Right cardiac atrium (tissue), 5 donors: Measurements from ENCODE around the gene TSC22D3. TPM values are rescaled to one million over a fixed set of nuclear protein-coding genes. Genes with fewer than 3 reads are reported as not detected.
"Not testable (repeated sequence)": the region's sequence is repeated elsewhere in the genome, so short reads cannot be mapped to it uniquely, and the experiment has no call there.

ENCODE experiments used
- ATAC-seq, 2 donors: fragments of 200-7000 bp; cut with Tn5 transposase; one replicate each; pipeline versions ENCODE4 v1.8.0 to v1.9.1; 2020; ENCODE audit warnings: moderate library complexity in 2 of 2, mild to moderate bottlenecking in 1 of 2
- DNase-seq, 3 donors: peaks; one replicate each; pipeline ENCODE4 v3.0.0-alpha.2; 2020
- H3K27ac ChIP-seq: one replicate; pipeline ENCODE4 v1.5.1; 2013; ENCODE audit warnings: mild to moderate bottlenecking, low read length, control low read depth, moderate library complexity
- H3K27me3 ChIP-seq: one replicate; pipeline ENCODE4 v1.6.1; 2013; ENCODE audit not compliant: control insufficient read depth, insufficient read depth
- H3K4me1 ChIP-seq: one replicate; pipeline ENCODE4 v1.6.1; 2013; ENCODE audit warnings: low read length; ENCODE audit not compliant: control insufficient read depth, insufficient read depth
- H3K4me3 ChIP-seq: one replicate; pipeline ENCODE4 v1.5.1; 2013; ENCODE audit warnings: low read length, control low read depth
- H3K9me3 ChIP-seq: one replicate; pipeline ENCODE4 v1.6.1; 2013; ENCODE audit warnings: low read length; ENCODE audit not compliant: control insufficient read depth
- WGBS: extraction: QIAGEN DNeasy Blood & Tissue Kit; methylation state at CpG from one replicate; pipeline ENCODE4 v1.1.7; 2013; 5-methylcytosine and 5-hydroxymethylcytosine counted together
- intact Hi-C, 4 donors: fragments of 100-400 bp; cut with DNase I; formaldehyde crosslinking; loops; one replicate each; pipeline versions ENCODE4 v1.11.0 to v1.14.0; 2022 to 2023
- polyA plus RNA-seq: library from polyadenylated mRNA; stranded (reverse); fragments of 200-250 nt; gene quantifications from one replicate; pipeline ENCODE4 v1.2.3, GENCODE V29; 2013
- total RNA-seq, 4 donors: library from RNA; stranded (reverse); fragmentation: NEBNext Ultra II Directional; extraction: Animal tissue kit (Norgen Biotek cat#: 25700); gene quantifications; one replicate each; pipeline ENCODE4 v1.2.1, GENCODE V29; 2021
- donor health status: healthy with polysubstance abuse.
- donor health status: DM: no; HTN: yes; CAD: no.
- donor health status: DM: no; HTN: no; CAD: no.
- donor health status: DM: no; HTN: yes; CAD: no; lungs with severe emphysema.
- donor health status: DM: yes; HTN: yes; CAD: no.

The TSC22D3 gene
- total and polyA plus RNA-seq, 5 donors, result 52.6 to 129 (median 75.9) TPM

DNA sequence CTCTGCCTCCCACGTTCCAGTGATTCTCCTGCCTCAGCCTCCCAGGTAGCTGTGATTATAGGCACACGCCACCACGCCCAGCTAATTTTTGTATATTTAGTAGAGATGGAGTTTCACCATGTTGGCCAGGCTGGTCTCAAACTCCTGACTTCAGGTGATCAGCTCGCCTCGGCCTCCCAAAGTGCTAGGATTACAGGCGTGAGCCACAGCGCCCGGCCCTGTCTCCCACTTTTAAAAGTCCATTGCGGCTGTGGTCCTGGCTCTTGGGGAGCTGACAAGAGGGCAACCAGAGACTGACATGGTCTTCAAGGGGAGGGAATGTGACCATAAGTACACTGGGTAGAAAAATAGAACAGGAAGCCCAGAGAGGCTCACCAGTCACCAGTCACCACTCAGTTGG lies 104.3 kb downstream of the TSC22D3 start:
- not testable (repeated sequence) for H3K9me3 ChIP-seq, H3K4me3 ChIP-seq, H3K27ac ChIP-seq, H3K4me1 ChIP-seq, H3K27me3 ChIP-seq, ATAC-seq
- 94% methylated on average over 9 of the region's 9 CpGs for WGBS
- intact Hi-C loops, result loop anchor here in 2 of 4 donors (5.0 kb wide), 1 partner anchor 106 kb away; the partner anchor contains the start of genes NCBP2L (in 2 of the 2) and TSC22D3 (in 2 of the 2)
- peak in 1 of 3 donors; percentile 52 for DNase-seq

- H3K4me1 ChIP-seq, result peaks cover 8% of the 10 kb centered on the region
- no peaks in the 10 kb centered on the region for H3K27me3 ChIP-seq
- DNase-seq (peak in 1 of 3 donors; percentile 14), ATAC-seq (no peak)
- no peak overlapping the region for H3K4me3 ChIP-seq
- 43% methylated on average over 5 of the region's 5 CpGs for WGBS
- intact Hi-C loops, result loop anchor here in 2 of 4 donors (5.0 kb wide), 1 partner anchor 107 kb away; the partner anchor contains the start of genes NCBP2L (in 2 of the 2) and TSC22D3 (in 2 of the 2)
- no peaks in the 10 kb centered on the region for H3K9me3 ChIP-seq
- H3K27ac ChIP-seq, result no peak overlapping the region
These were observed 105.5 kb downstream of the TSC22D3 start for GRCh38 chrX:107669885-107670628.

DNA sequence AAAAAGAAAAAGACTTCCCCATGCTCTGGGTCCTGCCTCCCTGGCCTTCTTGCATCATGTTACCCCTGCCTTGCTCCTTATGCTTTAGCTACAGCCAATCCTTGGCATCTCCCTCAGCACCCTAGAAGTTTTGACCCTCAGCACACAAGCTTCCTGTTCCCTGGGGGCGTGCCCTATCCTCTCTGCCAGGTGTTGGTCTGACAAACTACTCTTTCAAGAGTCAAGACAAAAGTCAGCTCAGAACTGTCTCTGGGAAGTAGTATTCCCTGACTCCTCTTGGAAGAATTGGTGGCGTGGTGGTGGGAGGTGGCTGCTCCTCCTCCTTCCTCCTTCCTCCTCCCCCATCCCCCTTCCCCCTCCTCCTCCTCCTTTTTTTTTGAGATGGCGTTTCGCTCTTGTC lies 106.3 kb downstream of the TSC22D3 start:
- ATAC-seq (no peak), DNase-seq (peak in 1 of 3 donors; percentile 41)
- Histone ChIP-seq H3K27me3 (no peaks in the 10 kb centered on the region), H3K4me3 (no peak overlapping the region), H3K27ac (no peak overlapping the region), H3K9me3 (no peaks in the 10 kb centered on the region), H3K4me1 (peaks cover 8% of the 10 kb centered on the region)
- 50% methylated on average over 4 of the region's 4 CpGs for WGBS
- intact Hi-C loops, result no loop called here

GRCh38 chrX:107668710-107669109 lies 106.9 kb downstream of the TSC22D3 start:
- H3K4me3 ChIP-seq, H3K27ac ChIP-seq, H3K4me1 ChIP-seq, DNase-seq, H3K27me3 ChIP-seq, H3K9me3 ChIP-seq, intact Hi-C loops, ATAC-seq: not testable (repeated sequence)
- WGBS, result 84% methylated on average over 5 of the region's 5 CpGs

GRCh38 chrX:107667426-107667825 lies 108.2 kb downstream of the TSC22D3 start:
- DNase-seq (no peak), ATAC-seq (no peak)
- Histone ChIP-seq H3K27ac (no peak overlapping the region), H3K27me3 (no peaks in the 10 kb centered on the region), H3K9me3 (no peaks in the 10 kb centered on the region), H3K4me1 (peaks cover 4% of the 10 kb centered on the region), H3K4me3 (no peak overlapping the region)
- intact Hi-C loops, result no loop called here
- WGBS, result 97% methylated on average over 1 of the region's 1 CpG

DNA sequence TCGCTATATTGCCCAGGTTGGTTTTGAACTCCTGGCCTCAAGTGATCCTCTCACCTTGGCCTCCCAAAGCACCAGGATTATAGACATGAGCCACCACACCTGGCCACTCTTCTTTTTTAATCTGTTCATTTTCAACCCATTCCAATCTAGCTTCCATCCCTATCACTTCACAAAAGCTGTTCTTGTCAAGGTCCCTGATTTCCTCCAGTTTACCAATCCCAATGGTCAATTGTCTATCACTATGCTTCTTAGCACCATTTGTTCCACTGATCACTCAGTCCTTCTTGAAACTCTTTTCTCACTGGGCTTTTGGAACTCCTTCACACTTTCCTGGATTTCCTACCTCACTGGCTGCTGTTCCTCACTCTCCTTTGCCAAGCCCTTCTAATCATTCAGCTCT lies 108.7 kb downstream of the TSC22D3 start:
- no peak for DNase-seq
- intact Hi-C loops, result no loop called here
- Histone ChIP-seq H3K27me3 (no peaks in the 10 kb centered on the region), H3K9me3 (no peaks in the 10 kb centered on the region), H3K4me3 (no peak overlapping the region), H3K27ac (no peak overlapping the region), H3K4me1 (peaks cover 4% of the 10 kb centered on the region)
- WGBS, result 97% methylated on average over 1 of the region's 1 CpG
- ATAC-seq, result no peak

Other genes starting within 250 kb of the TSC22D3 start
- gene PRPS1, start 147.3 kb downstream of the TSC22D3 start, total RNA-seq, result 10 to 100 TPM; 20.4 to 26.3 (median 24.8) TPM
- 13.9 TPM for gene PRPS1, start 147.3 kb downstream of the TSC22D3 start, polyA plus RNA-seq
- not detected for gene NCBP2L, start 1.9 kb upstream of the TSC22D3 start, total RNA-seq
- not detected for gene NCBP2L, start 1.9 kb upstream of the TSC22D3 start, polyA plus RNA-seq
- 1 to 10 TPM; 5.0 to 6.4 (median 5.9) TPM for gene MID2, start 50.1 kb upstream of the TSC22D3 start, total RNA-seq
- gene MID2, start 50.1 kb upstream of the TSC22D3 start, polyA plus RNA-seq, result 0.79 TPM
- not detected for gene TEX13B, start 206.6 kb upstream of the TSC22D3 start, total RNA-seq
- gene TEX13B, start 206.6 kb upstream of the TSC22D3 start, polyA plus RNA-seq, result not detected